A673 (cell line): ENCODE measurements around the gene PACS1. TPM values are rescaled to one million over a fixed set of nuclear protein-coding genes. Genes with fewer than 3 reads are reported as not detected.

Source experiments
- BruUV-seq: library from RNA; stranded (reverse); fragments of 400-500 nt; replicated peaks from 2 replicates; lab custom pipeline; 2021; lab: Mats Ljungman, UMichigan
- CTCF ChIA-PET: fragments of 300-600 bp; sonication (Branson Sonifier 250); formaldehyde crosslinking; loops from one replicate; lab custom pipeline; 2022; ENCODE audit warnings: antibody characterized with exemption; lab: Charles Lee
- POLR2A ChIA-PET: fragments of 300-600 bp; sonication (Branson Sonifier 250); formaldehyde crosslinking; loops from one replicate; lab custom pipeline; 2022; ENCODE audit warnings: antibody characterized with exemption; ENCODE audit not compliant: low non-redundant PET; lab: Charles Lee
- DNase-seq: peaks from one replicate; pipeline ENCODE4 v3.0.0-alpha.2; 2015; ENCODE audit warnings: low spot score
- H3K27ac ChIP-seq: fragments of 200-600 bp; sonication (generic); 2 replicates; pipeline ENCODE4 v1.5.1; 2016; ENCODE audit warnings: mixed run types, low read depth, mild to moderate bottlenecking, mixed read lengths, antibody characterized with exemption, low read length; ENCODE audit not compliant: poor library complexity, severe bottlenecking
- H3K27me3 ChIP-seq: fragments of 200-600 bp; sonication (generic); replicated peaks from 2 replicates; pipeline ENCODE4 v1.6.1; 2017; ENCODE audit warnings: mixed run types, low read depth, mild to moderate bottlenecking, mixed read lengths, antibody characterized with exemption, low read length; ENCODE audit not compliant: insufficient read depth, poor library complexity
- H3K36me3 ChIP-seq: fragments of 200-600 bp; sonication (generic); 2 replicates; pipeline ENCODE4 v1.6.1; 2016; ENCODE audit warnings: mixed run types, mild to moderate bottlenecking, mixed read lengths, antibody characterized with exemption, low read length; ENCODE audit not compliant: insufficient read depth, poor library complexity, severe bottlenecking
- H3K4me1 ChIP-seq: fragments of 200-600 bp; sonication (generic); 2 replicates; pipeline ENCODE4 v1.6.1; 2017; ENCODE audit warnings: mixed run types, mild to moderate bottlenecking, mixed read lengths, antibody characterized with exemption, low read length; ENCODE audit not compliant: insufficient read depth, poor library complexity, severe bottlenecking
- H3K4me3 ChIP-seq: fragments of 200-600 bp; sonication (generic); 2 replicates; pipeline ENCODE4 v1.5.1; 2016; ENCODE audit warnings: low read depth, mixed run types, mild to moderate bottlenecking, mixed read lengths, low read length; ENCODE audit not compliant: poor library complexity, severe bottlenecking
- H3K9me3 ChIP-seq: fragments of 200-600 bp; sonication (generic); 2 replicates; pipeline ENCODE4 v1.6.1; 2016; ENCODE audit warnings: mixed run types, low read depth, mild to moderate bottlenecking, mixed read lengths, antibody characterized with exemption, low read length; ENCODE audit not compliant: poor library complexity, severe bottlenecking
- CTCF ChIP-seq: fragments of 300-800, 200-600 bp; sonication (generic); conservative IDR thresholded peaks from 2 replicates; pipeline ENCODE4 v1.5.1; 2017; ENCODE audit warnings: low read depth, mild to moderate bottlenecking, antibody characterized with exemption, low read length, moderate library complexity, mixed read lengths
- EZH2 ChIP-seq: fragments of 200-600 bp; sonication (generic); IDR thresholded peaks from 2 replicates; pipeline ENCODE4 v1.6.1; 2017; ENCODE audit warnings: borderline replicate concordance, low read depth, mild to moderate bottlenecking, mixed read lengths, antibody characterized with exemption, low read length; ENCODE audit not compliant: poor library complexity, severe bottlenecking
- intact Hi-C: fragments of 100-400 bp; cut with micrococcal nuclease; formaldehyde crosslinking; loops from one replicate; pipeline ENCODE4 v1.10.0; 2022; ENCODE audit not compliant: unreplicated experiment
- total RNA-seq: library from RNA; stranded (reverse); gene quantifications from 2 replicates; pipeline ENCODE4 v1.2.3, GENCODE V29; 2021

PACS1 gene
- total RNA-seq, 1 experiment from 2014 or later, result 75.7 TPM

DNA sequence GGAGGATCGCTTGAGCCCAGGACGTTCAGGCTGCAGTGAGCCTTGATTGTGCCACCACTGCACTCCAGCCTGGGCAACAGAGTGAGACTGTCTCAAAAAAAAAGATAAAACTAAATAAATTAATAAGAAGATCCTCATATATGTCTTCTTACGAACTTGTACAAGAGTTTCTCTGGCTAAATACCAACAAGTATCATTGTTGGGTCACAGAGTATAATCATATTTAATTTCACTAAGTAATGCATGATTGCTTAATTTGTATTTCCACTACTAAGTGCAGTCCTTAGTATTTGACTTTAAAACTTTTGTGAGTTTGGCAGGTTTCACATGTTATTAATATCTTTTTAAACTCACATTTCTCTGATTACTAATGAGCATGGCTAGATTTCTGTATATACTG lies 60.9 kb downstream of the PACS1 start:
- Histone ChIP-seq H3K4me1 (peaks cover 51% of the 10 kb centered on the region), H3K9me3 (no peaks in the 10 kb centered on the region), H3K36me3 (no peaks in the 10 kb centered on the region), H3K4me3 (no peak overlapping the region), H3K27me3 (no peaks in the 10 kb centered on the region), H3K27ac (no peak overlapping the region)
- BruUV-seq, result no TSS peak
- ChIA-PET CTCF (no interaction called here), POLR2A (no interaction called here)
- intact Hi-C loops, result no loop called here
- DNase-seq, result no peak
- TF ChIP-seq EZH2 (no peak), CTCF (no peak)

DNA sequence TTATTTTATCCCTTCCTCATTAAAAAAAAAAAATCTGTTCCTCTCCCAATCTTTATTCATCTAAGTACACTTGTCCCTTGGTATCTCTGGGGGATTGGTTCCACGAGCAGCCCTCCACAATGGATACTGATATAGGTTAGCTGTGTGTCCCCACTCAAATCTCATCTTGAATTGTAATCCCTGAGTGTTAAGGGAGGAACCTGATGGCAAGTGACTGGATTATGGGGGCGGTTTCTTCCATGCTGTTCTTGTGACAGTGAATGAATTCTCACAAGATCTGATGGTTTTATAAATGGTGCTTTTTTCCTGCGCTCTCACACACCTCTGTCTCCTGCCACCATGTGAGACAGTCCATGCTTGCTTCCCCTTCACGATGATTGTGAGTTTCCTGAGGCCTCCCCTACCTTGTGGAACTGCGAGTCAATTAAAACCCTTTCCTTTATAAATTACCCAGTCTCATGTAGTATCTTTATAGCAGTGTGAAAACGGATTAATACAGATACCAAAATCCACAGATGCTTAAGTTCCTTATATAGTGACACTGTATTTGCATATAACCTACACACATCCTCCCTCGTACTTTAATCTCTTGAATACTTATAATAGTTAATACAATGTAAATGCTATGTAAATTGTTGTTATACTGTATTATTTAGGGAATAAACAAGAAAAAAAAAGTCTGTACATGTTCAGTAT lies 62.0 kb downstream of the PACS1 start:
- no peaks in the 10 kb centered on the region for H3K27me3 ChIP-seq
- H3K4me1 ChIP-seq, result peaks cover 51% of the 10 kb centered on the region
- H3K27ac ChIP-seq, result no peak overlapping the region
- H3K36me3 ChIP-seq, result no peaks in the 10 kb centered on the region
- ChIA-PET POLR2A (no interaction called here), CTCF (no interaction called here)
- H3K9me3 ChIP-seq, result no peaks in the 10 kb centered on the region
- H3K4me3 ChIP-seq, result no peak overlapping the region
- TF ChIP-seq EZH2 (no peak), CTCF (no peak)
- intact Hi-C loops, result no loop called here
- DNase-seq, result no peak
- no TSS peak for BruUV-seq

- ChIA-PET POLR2A (no interaction called here), CTCF (interaction anchor here (1.1 kb wide), 1 partner anchor 62 kb away, joined by 4 read pairs; no protein-coding TSS in a partner anchor)
- no TSS peak for BruUV-seq
- Histone ChIP-seq H3K4me1 (peaks cover 46% of the 10 kb centered on the region), H3K27ac (no peak overlapping the region), H3K9me3 (no peaks in the 10 kb centered on the region), H3K4me3 (no peak overlapping the region), H3K27me3 (no peaks in the 10 kb centered on the region), H3K36me3 (no peaks in the 10 kb centered on the region)
- intact Hi-C loops, result no loop called here
- TF ChIP-seq EZH2, result no peak
- TF ChIP-seq CTCF, result no peak
- no peak for DNase-seq
Measured at GRCh38 chr11:66133216-66133775, 63.2 kb downstream of the PACS1 start.
